C4-2B (cell line): ENCODE data around the gene EBP.

Experiments used
- H3K27ac ChIP-seq: fragments of 450-650 bp; 2 replicates; pipeline ENCODE4 v1.5.1; 2017
- ZFX ChIP-seq: fragments of 450-650 bp; IDR thresholded peaks from 2 replicates; pipeline ENCODE4 v1.6.1; 2017
- TF ChIP-seq, protein P1 (sequence below): fragments of 450-650 bp; conservative IDR thresholded peaks from 2 replicates; pipeline ENCODE4 v1.5.1; 2017; ENCODE audit warnings: mild to moderate bottlenecking

EBP gene

DNA sequence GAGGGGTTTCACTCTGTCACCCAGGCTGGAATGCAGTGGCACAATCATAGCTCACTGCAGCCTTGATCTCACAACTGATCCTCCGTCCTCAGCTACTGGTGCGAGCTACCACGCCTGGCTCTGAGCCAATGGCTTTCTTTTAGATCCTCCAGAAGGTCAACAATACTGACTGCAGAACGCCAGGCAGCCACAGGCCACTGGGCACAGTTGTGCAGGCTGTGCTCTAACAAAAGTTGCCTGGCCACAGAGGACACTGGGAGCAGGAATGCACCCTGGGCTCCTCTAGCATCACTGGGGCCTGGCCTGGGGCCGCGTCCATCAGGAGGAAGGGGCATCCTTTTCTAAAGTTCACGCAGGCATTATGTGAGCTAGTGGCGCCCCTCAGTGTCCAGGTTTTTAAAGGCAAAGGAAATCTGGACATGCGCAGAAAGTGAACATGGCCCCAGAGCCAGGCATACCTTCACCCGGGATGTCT lies 27.7 kb upstream of the EBP start:
- TF ChIP-seq ZFX: no peak
- H3K27ac ChIP-seq: no peak overlapping the region

DNA sequence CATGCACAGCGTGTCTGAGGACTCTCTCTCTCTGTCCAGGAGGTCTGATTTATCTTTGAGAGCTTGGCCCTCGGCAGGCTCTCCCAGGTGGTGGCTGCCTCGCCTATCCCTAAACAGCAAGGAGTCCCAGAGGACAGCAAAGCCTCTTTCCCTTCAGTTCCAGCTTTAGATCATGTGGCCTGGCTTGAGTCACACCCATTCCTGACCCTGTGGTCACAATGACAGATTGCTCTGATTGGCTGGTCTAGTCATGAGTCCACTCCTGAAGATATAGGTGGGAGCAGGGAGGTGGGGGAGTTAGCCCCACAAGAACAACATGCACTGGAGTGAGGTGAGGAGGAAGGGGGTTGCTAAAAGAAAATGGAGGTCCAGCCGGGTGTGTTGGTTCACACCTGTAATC lies 24.9 kb upstream of the EBP start:
- TF ChIP-seq ZFX: no peak
- TF ChIP-seq, protein P1, sequence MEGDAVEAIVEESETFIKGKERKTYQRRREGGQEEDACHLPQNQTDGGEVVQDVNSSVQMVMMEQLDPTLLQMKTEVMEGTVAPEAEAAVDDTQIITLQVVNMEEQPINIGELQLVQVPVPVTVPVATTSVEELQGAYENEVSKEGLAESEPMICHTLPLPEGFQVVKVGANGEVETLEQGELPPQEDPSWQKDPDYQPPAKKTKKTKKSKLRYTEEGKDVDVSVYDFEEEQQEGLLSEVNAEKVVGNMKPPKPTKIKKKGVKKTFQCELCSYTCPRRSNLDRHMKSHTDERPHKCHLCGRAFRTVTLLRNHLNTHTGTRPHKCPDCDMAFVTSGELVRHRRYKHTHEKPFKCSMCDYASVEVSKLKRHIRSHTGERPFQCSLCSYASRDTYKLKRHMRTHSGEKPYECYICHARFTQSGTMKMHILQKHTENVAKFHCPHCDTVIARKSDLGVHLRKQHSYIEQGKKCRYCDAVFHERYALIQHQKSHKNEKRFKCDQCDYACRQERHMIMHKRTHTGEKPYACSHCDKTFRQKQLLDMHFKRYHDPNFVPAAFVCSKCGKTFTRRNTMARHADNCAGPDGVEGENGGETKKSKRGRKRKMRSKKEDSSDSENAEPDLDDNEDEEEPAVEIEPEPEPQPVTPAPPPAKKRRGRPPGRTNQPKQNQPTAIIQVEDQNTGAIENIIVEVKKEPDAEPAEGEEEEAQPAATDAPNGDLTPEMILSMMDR: no peak
- no peak overlapping the region for H3K27ac ChIP-seq

DNA sequence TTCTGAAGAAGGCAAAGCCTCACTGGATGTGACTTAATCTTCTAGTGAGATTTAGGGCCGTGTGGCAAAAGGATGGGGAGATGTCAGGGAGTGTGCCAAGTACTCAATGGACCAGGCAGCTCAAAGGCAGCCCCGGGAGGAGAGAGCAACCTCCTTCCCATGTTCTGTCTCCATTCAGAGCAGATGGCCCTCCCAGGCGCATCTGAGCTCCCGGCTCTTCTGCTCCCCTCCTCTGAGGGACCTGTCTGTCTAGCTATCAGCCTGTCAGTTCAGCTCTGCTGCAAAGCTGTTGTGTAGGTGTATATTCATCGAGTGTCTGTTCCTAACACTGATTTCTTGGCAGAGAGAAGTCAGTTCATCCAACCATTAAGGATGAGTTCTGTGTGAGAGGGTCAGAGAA lies 23.7 kb upstream of the EBP start:
- H3K27ac ChIP-seq: no peak overlapping the region
- TF ChIP-seq, protein P1: no peak
- no peak for TF ChIP-seq ZFX

DNA sequence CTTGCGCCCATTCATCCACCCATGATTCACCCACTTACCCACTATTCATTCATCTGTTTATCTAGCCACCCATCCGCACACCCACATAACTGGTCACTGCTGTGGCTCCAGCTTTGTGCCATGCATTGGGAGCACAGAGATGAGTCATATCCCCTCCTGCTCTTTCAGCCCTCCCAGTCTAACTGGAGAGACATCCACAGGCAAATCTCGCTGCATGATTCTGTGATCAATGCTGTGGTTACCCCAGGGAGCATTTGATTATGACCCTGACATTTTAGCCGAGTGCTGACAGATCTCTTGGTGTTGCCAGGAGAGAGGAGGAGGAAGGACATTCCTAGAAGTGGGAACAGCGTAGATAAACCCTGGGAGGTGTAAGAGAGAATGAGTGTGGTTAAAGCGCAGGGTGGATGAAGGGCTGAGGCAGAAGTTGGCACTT lies 23.2 kb upstream of the EBP start:
- TF ChIP-seq, protein P1: no peak
- no peak for TF ChIP-seq ZFX
- no peak overlapping the region for H3K27ac ChIP-seq

DNA sequence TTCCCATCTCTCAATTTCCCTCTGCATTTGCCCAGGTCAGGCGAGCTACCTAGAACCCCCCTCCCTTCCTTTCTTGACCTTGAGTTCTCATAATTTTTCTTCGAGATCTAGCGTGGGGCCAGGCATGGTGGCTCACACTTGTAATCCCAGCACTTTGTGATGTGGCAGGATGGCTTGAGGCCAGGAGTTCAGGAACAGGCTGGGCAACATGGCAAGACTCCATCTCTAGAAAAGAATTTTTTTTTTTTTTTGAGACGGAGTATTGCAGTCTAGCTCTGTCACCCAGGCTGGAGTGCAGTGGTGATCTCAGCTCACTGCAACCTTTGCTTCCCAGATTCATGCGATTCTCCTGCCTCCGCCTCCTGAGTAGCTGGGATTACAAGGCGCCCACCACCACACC lies 17.3 kb upstream of the EBP start:
- no peak for TF ChIP-seq ZFX
- TF ChIP-seq, protein P1: no peak
- no peak overlapping the region for H3K27ac ChIP-seq

DNA sequence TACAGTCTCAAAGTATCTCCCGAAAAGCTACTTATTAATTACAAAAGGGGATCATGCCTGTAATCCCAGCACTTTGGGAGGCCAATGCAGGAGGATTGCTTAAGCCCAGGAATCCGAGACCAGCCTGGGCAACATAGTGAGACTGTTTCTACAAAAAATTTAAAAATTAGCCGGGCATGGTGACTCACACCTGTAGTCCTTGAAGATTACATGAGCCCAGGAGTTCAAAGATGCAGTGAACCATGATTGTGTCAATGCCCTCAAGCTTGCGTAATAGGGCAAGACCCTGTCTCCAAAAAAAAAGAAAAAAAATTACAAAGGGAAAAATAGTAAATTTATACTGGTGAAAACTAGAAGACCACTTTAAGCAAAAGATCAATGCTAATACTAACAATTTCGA lies 16.1 kb upstream of the EBP start:
- TF ChIP-seq, protein P1: no peak
- no peak for TF ChIP-seq ZFX
- H3K27ac ChIP-seq: no peak overlapping the region

DNA sequence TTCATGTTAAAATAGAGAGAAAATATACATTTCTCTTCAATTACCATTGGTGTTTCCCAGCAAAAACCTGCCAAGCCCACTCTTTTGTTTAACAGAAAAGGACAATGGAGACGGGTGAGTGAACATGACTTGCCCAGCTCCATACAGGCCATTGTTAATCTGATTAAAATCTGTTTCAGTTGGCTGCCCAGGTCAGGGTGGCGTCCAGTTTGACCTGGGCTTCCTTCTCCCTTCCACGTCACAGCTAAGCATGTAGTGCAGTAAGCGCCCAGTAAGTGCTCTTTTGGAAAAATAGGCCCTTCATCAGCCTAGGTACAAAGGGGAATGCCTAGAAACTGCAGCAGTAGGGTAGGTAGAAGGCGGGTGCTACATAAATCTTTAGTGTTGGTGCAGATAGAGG lies 14.4 kb upstream of the EBP start:
- TF ChIP-seq, protein P1: no peak

DNA sequence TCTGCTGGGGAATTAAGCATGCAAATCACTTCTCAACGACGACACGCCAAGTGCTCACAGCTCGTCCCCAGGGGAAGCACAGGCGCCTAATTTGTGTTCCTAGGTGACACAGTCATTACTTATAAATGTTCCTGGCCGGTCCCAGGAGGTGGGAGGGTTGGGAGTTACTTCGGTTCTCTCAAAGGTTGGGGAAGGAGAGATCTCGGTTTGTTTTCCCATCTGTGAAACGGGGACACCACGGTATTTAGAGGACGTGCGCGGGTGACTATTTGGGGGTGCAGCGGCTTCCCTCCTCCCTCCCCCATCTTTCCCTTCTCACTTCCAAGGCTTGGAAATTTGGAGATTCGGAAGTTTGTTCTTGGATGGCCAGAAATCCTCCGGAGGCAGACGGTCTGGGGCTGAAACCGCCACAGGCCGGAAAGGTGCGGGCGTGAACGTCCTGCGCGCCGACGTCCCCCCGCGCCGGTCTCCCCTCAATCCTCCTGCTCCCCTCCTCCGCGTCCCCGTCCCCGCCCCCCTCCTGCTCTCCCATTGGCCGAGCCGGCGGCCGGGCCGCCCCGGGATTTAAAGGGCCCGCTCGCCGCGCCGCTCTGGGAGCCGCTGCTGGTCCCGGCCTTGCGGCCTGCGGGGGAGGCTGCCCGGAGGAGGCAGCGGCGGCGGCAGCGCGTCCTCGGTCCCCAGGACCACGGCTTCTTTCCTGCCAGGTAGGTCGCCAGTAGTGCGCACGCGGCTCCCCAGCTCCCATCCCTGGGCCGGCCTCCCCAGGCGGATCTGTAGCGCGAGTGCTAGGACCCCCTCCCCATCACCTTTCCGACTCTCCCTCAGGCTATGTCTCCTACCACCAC lies 13.0 kb upstream of the EBP start, which contains the start of gene PORCN:
Gene PORCN, plus strand, starts transcription at position 593 of the 845 bp plus-strand sequence. CDS start 829 bp downstream, outside the sequence.
- TF ChIP-seq, protein P1: no peak
- peak; percentile 41; the same call in 1 of the 2 replicates for TF ChIP-seq ZFX
- H3K27ac ChIP-seq: peak within 1 kb of the TSS; percentile 67

More for the DNA sequence above, 14.4 kb upstream of the EBP start:
- no peak overlapping the region for H3K27ac ChIP-seq
